Kidney epithelial cell (primary cell): Measurements from ENCODE around the gene MARCHF6. TPM values are rescaled to one million over a fixed set of nuclear protein-coding genes. Genes with fewer than 3 reads are reported as not detected.

Experiments
- DNase-seq: peaks from one replicate; pipeline ENCODE4 v3.0.0-alpha.2; 2010; ENCODE audit warnings: low read depth
- H3K27me3 ChIP-seq: 2 replicates; pipeline ENCODE4 v1.6.0; 2011; ENCODE audit warnings: low read length; ENCODE audit not compliant: control insufficient read depth, insufficient read depth
- H3K36me3 ChIP-seq: 2 replicates; pipeline ENCODE4 v1.5.1; 2011; ENCODE audit warnings: low read length; ENCODE audit not compliant: control insufficient read depth, insufficient read depth
- H3K4me3 ChIP-seq: 2 replicates; pipeline ENCODE4 v1.5.1; 2011; ENCODE audit warnings: low read depth, mild to moderate bottlenecking, control low read depth, low read length
- CTCF ChIP-seq: IDR thresholded peaks from 2 replicates; pipeline ENCODE4 v1.5.1; 2011; ENCODE audit warnings: mild to moderate bottlenecking, moderate library complexity, low read length, control low read depth, inconsistent platforms; ENCODE audit not compliant: insufficient read depth, poor library complexity, severe bottlenecking
- total RNA-seq: library from RNA; depleted of rRNA; stranded (reverse); fragments of >200 nt; gene quantifications from 2 replicates; pipeline ENCODE4 v1.2.3, GENCODE V29; 2015

The MARCHF6 gene
- total RNA-seq, 1 donor from 2014 or later = 47.1 TPM

GRCh38 chr5:10352430-10353240 lies 860 bp upstream of the MARCHF6 start:
- Histone ChIP-seq H3K27me3 (no peaks in the 10 kb centered on the region), H3K36me3 (no peaks in the 10 kb centered on the region), H3K4me3 (peak overlapping the region; percentile 92)
- DNase-seq = no peak
- TF ChIP-seq CTCF = no peak

GRCh38 chr5:10354048-10354872 lies 765 bp downstream of the MARCHF6 start:
- H3K36me3 ChIP-seq = no peaks in the 10 kb centered on the region
- H3K4me3 ChIP-seq = peak overlapping the region; percentile 92
- no peak for DNase-seq
- no peaks in the 10 kb centered on the region for H3K27me3 ChIP-seq
- no peak for TF ChIP-seq CTCF

- Histone ChIP-seq H3K4me3 (peak overlapping the region; percentile 92), H3K36me3 (no peaks in the 10 kb centered on the region), H3K27me3 (no peaks in the 10 kb centered on the region)
- no peak for TF ChIP-seq CTCF
- no peak for DNase-seq
These were observed 1.8 kb downstream of the MARCHF6 start for GRCh38 chr5:10355071-10355889.

GRCh38 chr5:10358999-10359398 lies 5.5 kb downstream of the MARCHF6 start:
- no peaks in the 10 kb centered on the region for H3K27me3 ChIP-seq
- no peak overlapping the region for H3K4me3 ChIP-seq
- H3K36me3 ChIP-seq = no peaks in the 10 kb centered on the region
- TF ChIP-seq CTCF = no peak
- no peak for DNase-seq

GRCh38 chr5:10360686-10361085 lies 7.2 kb downstream of the MARCHF6 start:
- no peaks in the 10 kb centered on the region for H3K36me3 ChIP-seq
- H3K4me3 ChIP-seq = no peak overlapping the region
- no peaks in the 10 kb centered on the region for H3K27me3 ChIP-seq
- no peak for DNase-seq
- no peak for TF ChIP-seq CTCF
